Smooth muscle cell (in vitro differentiated cells): ENCODE results near the gene STK32C. TPM values are rescaled to one million over a fixed set of nuclear protein-coding genes. Genes with fewer than 3 reads are reported as not detected.

Source experiments
- DNase-seq: peaks from one replicate; lab custom pipeline; 2025; ENCODE audit not compliant: unreplicated experiment; lab: John Stamatoyannopoulos, UW
- H2AFZ ChIP-seq: fragments of 200-600 bp; sonication (generic); 2 replicates; pipeline ENCODE4 v1.6.0; 2016; ENCODE audit warnings: antibody characterized with exemption, low read depth, mild to moderate bottlenecking
- H3F3A ChIP-seq: fragments of 200-600 bp; sonication (generic); 2 replicates; pipeline ENCODE4 v1.6.0; 2017; ENCODE audit warnings: antibody characterized with exemption, low read depth
- H3K27ac ChIP-seq: fragments of 200-600 bp; sonication (generic); 2 replicates; pipeline ENCODE4 v1.5.1; 2016; ENCODE audit warnings: low read depth, mild to moderate bottlenecking
- H3K27me3 ChIP-seq: fragments of 200-600 bp; sonication (generic); 2 replicates; pipeline ENCODE4 v1.6.1; 2016; ENCODE audit warnings: low read depth, mild to moderate bottlenecking
- H3K36me3 ChIP-seq: fragments of 200-600 bp; sonication (generic); 2 replicates; pipeline ENCODE4 v1.5.1; 2016; ENCODE audit warnings: low read depth
- H3K4me1 ChIP-seq: fragments of 200-600 bp; sonication (generic); 2 replicates; pipeline ENCODE4 v1.5.1; 2016; ENCODE audit warnings: low read depth
- H3K4me2 ChIP-seq: fragments of 200-600 bp; sonication (generic); 2 replicates; pipeline ENCODE4 v1.6.0; 2016; ENCODE audit warnings: mild to moderate bottlenecking
- H3K4me3 ChIP-seq: fragments of 200-600 bp; sonication (generic); 2 replicates; pipeline ENCODE4 v1.5.1; 2016; ENCODE audit warnings: mild to moderate bottlenecking
- H3K79me2 ChIP-seq: fragments of 200-600 bp; sonication (generic); 2 replicates; pipeline ENCODE4 v1.6.0; 2016; ENCODE audit warnings: low read depth, mild to moderate bottlenecking
- H3K9ac ChIP-seq: fragments of 200-600 bp; sonication (generic); 2 replicates; pipeline ENCODE4 v1.6.0; 2016; ENCODE audit warnings: low read depth
- H3K9me3 ChIP-seq: fragments of 200-600 bp; sonication (generic); replicated peaks from 2 replicates; pipeline ENCODE4 v1.5.1; 2016; ENCODE audit warnings: low read depth
- H4K20me1 ChIP-seq: fragments of 200-600 bp; sonication (generic); 2 replicates; pipeline ENCODE4 v1.6.0; 2016; ENCODE audit warnings: low read depth
- CTCF ChIP-seq: fragments of 200-600 bp; sonication (generic); IDR thresholded peaks from 2 replicates; pipeline ENCODE4 v1.5.1; 2017; ENCODE audit warnings: borderline replicate concordance, mild to moderate bottlenecking, antibody characterized with exemption; ENCODE audit not compliant: insufficient read depth, poor library complexity, severe bottlenecking
- WGBS: methylation state at CpG from one replicate; pipeline ENCODE4 v1.1.7; 2016; ENCODE audit warnings: low lambda C conversion rate; 5-methylcytosine and 5-hydroxymethylcytosine counted together
- polyA plus RNA-seq: library from polyadenylated mRNA; unstranded; fragments of >200 nt; fragmentation: Nextera tagmentation; extraction: Ambion mirVana; gene quantifications from 2 replicates; pipeline ENCODE4 v1.2.1, GENCODE V29; 2016
- total RNA-seq: library from RNA; depleted of rRNA; stranded (reverse); fragments of >200 nt; gene quantifications from 2 replicates; pipeline ENCODE4 v1.2.3, GENCODE V29; 2014

STK32C gene
- total and polyA plus RNA-seq, 2 experiments from 2014 or later = 2.3 to 13.2 TPM

GRCh38 chr10:132280646-132281074, 27.1 kb downstream of the STK32C start:
- no peaks in the 10 kb centered on the region for H3F3A ChIP-seq
- no peak for DNase-seq
- H3K27ac ChIP-seq = no peak overlapping the region
- TF ChIP-seq CTCF = no peak
- no peak overlapping the region for H3K4me2 ChIP-seq
- H2AFZ ChIP-seq = no peak overlapping the region
- no peaks in the 10 kb centered on the region for H3K79me2 ChIP-seq
- H3K9me3 ChIP-seq = no peaks in the 10 kb centered on the region
- no peaks in the 10 kb centered on the region for H3K36me3 ChIP-seq
- H3K4me1 ChIP-seq = no peaks in the 10 kb centered on the region
- H3K9ac ChIP-seq = no peak overlapping the region
- H3K27me3 ChIP-seq = peaks cover 9% of the 10 kb centered on the region
- H4K20me1 ChIP-seq = no peaks in the 10 kb centered on the region
- no peak overlapping the region for H3K4me3 ChIP-seq
- WGBS = 95% methylated on average over 20 of the region's 20 CpGs

- no peaks in the 10 kb centered on the region for H3K4me1 ChIP-seq
- 96% methylated on average over 33 of the region's 43 CpGs for WGBS
- no peak overlapping the region for H2AFZ ChIP-seq
- H3K4me3 ChIP-seq = no peak overlapping the region
- TF ChIP-seq CTCF = no peak
- no peaks in the 10 kb centered on the region for H3F3A ChIP-seq
- H3K4me2 ChIP-seq = no peak overlapping the region
- H3K27me3 ChIP-seq = peaks cover 4% of the 10 kb centered on the region
- DNase-seq = no peak
- H3K79me2 ChIP-seq = no peaks in the 10 kb centered on the region
- H3K9me3 ChIP-seq = no peaks in the 10 kb centered on the region
- no peaks in the 10 kb centered on the region for H4K20me1 ChIP-seq
- H3K27ac ChIP-seq = no peak overlapping the region
- H3K36me3 ChIP-seq = no peaks in the 10 kb centered on the region
- no peak overlapping the region for H3K9ac ChIP-seq
Observed at GRCh38 chr10:132279873-132280645, 27.7 kb downstream of the STK32C start.

GRCh38 chr10:132277311-132277741, 30.4 kb downstream of the STK32C start:
- Histone ChIP-seq H2AFZ (no peak overlapping the region), H3K79me2 (no peaks in the 10 kb centered on the region), H3K4me2 (no peak overlapping the region), H3K27ac (no peak overlapping the region), H3K36me3 (no peaks in the 10 kb centered on the region), H3K4me1 (no peaks in the 10 kb centered on the region), H3K9me3 (no peaks in the 10 kb centered on the region), H4K20me1 (no peaks in the 10 kb centered on the region), H3F3A (no peaks in the 10 kb centered on the region), H3K9ac (no peak overlapping the region), H3K27me3 (no peaks in the 10 kb centered on the region), H3K4me3 (no peak overlapping the region)
- WGBS = 88% methylated on average over 9 of the region's 9 CpGs
- DNase-seq = no peak
- TF ChIP-seq CTCF = no peak

- DNase-seq = no peak
- H3K9me3 ChIP-seq = no peaks in the 10 kb centered on the region
- H4K20me1 ChIP-seq = no peaks in the 10 kb centered on the region
- no peak for TF ChIP-seq CTCF
- H3K27me3 ChIP-seq = no peaks in the 10 kb centered on the region
- no peak overlapping the region for H3K4me2 ChIP-seq
- H3K9ac ChIP-seq = no peak overlapping the region
- H3K4me3 ChIP-seq = no peak overlapping the region
- H2AFZ ChIP-seq = no peak overlapping the region
- 80% methylated on average over 7 of the region's 7 CpGs for WGBS
- no peaks in the 10 kb centered on the region for H3K79me2 ChIP-seq
- no peaks in the 10 kb centered on the region for H3K36me3 ChIP-seq
- no peak overlapping the region for H3K27ac ChIP-seq
- H3F3A ChIP-seq = no peaks in the 10 kb centered on the region
- no peaks in the 10 kb centered on the region for H3K4me1 ChIP-seq
Observed at GRCh38 chr10:132276706-132277105, 31.0 kb downstream of the STK32C start.
